ENCODE measurements around the gene PDPK1.

DNA sequence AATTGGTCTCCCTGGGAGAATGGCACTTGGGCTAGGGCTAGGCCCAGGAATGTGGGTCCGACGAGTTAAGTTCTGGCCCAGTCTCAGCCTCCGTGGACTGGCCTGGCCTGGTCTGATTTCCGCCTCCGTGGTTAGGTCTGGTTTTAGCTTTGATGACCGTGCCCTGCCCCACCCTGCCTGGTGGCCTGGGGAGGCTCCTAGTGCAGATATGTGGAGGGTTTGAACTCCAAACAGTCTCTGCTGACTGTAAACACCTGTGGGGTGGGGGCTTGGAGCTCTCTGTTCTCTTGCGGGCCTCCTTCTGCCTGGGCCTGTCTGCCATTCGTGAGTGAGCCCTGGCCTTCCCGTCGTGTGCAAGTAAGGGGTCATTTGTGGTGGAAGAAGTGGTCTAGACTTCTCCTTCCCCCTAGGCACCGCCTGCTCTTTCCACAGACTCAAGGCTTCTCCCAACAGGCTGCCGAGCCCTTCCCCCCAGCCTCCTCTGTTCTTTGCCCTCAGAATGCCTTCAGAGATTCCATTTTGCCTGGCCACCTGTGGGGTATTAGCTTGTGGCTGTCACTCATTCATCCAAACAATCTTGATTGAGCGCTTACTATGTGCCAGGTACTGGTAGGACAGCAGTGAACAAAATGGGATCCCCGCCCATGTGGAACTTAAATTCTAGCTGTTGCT is 22.5 kb upstream of the PDPK1 start:
- TF ChIP-seq POLR2A (IDR thresholded peaks at IDR 0.05) (no peak), EP300 (IDR thresholded peaks at IDR 0.05) (no peak)
- TF ChIP-seq, protein P1, sequence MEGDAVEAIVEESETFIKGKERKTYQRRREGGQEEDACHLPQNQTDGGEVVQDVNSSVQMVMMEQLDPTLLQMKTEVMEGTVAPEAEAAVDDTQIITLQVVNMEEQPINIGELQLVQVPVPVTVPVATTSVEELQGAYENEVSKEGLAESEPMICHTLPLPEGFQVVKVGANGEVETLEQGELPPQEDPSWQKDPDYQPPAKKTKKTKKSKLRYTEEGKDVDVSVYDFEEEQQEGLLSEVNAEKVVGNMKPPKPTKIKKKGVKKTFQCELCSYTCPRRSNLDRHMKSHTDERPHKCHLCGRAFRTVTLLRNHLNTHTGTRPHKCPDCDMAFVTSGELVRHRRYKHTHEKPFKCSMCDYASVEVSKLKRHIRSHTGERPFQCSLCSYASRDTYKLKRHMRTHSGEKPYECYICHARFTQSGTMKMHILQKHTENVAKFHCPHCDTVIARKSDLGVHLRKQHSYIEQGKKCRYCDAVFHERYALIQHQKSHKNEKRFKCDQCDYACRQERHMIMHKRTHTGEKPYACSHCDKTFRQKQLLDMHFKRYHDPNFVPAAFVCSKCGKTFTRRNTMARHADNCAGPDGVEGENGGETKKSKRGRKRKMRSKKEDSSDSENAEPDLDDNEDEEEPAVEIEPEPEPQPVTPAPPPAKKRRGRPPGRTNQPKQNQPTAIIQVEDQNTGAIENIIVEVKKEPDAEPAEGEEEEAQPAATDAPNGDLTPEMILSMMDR (IDR thresholded peaks at IDR 0.05), result no peak

Data from ovary (tissue), 3 donors.